MM.1S (cell line): ENCODE results near the gene UNC5C.

Source experiments
- CTCF ChIP-seq: fragments of 300-600 bp; sonication (generic); IDR thresholded peaks from 2 replicates; pipeline ENCODE4 v1.5.1; 2016; ENCODE audit warnings: antibody characterized with exemption, low read length, mixed read lengths
- EZH2phosphoT487 ChIP-seq: fragments of 300-600 bp; sonication (generic); IDR thresholded peaks from 2 replicates; pipeline ENCODE4 v1.6.1; 2018; ENCODE audit warnings: antibody characterized with exemption, low read length

- TF ChIP-seq CTCF (no peak), EZH2phosphoT487 (no peak)
Observed at GRCh38 chr4:95409127-95409526, 139.6 kb downstream of the UNC5C start.
